HG03064 (cell line): Measurements from ENCODE around the gene KCNK3.
"Not testable (repeated sequence)": the region's sequence is repeated elsewhere in the genome, so short reads cannot be mapped to it uniquely, and the experiment has no call there.

ENCODE experiments used
- ATAC-seq: cut with Tn5 transposase; IDR thresholded peaks from one replicate; pipeline ENCODE4 v1.9.1; 2021; ENCODE audit warnings: low read depth; ENCODE audit not compliant: unreplicated experiment

The KCNK3 gene

DNA sequence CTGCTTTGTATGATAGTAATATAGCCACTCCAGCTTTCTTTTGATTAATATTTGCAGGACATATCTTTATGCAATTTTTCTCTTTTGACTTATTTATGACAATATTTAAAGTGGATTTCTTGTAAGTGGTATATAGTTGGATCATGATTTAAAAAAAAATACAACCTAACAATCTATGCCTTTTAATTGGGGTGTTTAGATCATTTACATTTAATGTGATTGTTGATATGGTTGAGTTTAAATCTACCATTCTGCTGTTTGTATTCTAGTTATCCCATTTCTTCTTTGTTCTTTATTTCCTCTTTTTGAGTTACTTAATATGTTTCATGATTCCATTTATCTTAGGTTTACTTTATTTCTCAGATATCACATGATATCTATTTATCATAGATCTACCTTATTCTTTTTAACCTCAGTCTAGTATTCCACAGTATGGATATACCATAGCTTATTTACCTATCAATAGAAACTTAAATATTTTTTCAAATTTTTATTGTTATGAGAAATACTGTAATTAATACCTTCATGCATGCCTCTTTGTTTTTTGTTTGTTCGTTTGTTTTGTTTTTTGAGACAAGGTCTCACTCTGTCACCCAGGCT is 32.1 kb upstream of the KCNK3 start:
- no peak for ATAC-seq

DNA sequence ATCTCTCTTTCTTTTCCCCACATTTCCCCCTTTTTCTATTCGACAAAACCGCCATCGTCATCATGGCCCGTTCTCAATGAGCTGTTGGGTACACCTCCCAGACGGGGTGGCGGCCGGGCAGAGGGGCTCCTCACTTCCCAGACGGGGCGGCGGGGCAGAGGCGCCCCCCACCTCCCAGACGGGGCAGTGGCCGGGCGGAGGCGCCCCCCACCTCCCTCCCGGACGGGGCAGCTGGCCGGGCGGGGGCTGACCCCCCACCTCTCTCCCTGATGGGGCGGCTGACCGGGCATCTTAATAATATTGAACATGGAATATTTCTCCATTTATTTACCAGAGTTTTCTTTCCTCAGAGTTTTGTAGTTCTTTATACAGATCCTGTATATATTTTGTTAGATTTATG is 27.2 kb upstream of the KCNK3 start:
- not testable (repeated sequence) for ATAC-seq

DNA sequence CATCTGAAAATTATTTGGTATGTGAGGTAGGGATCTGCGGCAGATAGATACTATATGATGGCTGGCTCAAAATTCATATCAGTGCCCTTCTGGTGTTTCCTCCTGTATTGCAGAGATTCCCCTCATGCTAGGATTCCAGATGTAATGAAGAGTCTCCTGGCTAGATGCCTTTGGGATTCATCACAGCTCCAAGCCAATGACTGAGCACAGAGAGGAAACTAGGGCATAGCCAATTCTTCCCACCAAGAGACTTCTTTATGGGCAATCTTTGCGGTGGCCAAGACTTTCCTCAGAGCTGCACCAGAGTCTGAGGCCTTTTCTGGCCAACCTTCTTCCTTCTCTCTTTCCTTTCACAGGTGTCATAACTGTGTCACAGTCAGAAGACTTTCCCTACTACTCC is 25.9 kb upstream of the KCNK3 start:
- ATAC-seq: no peak

DNA sequence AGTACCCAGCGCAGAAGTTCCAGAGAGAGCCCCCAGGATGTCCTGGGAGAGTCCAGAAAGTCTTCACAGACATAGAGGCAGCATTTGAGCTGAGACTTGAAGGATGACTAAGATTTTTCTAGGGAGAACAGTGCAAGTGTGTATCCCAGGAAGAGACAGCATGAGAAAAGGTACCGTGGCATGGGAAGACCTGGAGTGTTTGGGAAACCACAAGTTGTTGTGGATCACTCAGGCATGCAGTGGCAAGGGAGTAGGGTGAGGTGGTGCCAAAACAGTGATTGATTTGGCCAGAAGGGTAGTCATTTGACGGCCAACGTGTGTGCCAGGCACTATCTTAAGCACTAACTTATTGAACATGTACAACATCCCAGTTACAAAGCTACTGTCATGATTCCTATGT is 24.5 kb upstream of the KCNK3 start:
- ATAC-seq: no peak

DNA sequence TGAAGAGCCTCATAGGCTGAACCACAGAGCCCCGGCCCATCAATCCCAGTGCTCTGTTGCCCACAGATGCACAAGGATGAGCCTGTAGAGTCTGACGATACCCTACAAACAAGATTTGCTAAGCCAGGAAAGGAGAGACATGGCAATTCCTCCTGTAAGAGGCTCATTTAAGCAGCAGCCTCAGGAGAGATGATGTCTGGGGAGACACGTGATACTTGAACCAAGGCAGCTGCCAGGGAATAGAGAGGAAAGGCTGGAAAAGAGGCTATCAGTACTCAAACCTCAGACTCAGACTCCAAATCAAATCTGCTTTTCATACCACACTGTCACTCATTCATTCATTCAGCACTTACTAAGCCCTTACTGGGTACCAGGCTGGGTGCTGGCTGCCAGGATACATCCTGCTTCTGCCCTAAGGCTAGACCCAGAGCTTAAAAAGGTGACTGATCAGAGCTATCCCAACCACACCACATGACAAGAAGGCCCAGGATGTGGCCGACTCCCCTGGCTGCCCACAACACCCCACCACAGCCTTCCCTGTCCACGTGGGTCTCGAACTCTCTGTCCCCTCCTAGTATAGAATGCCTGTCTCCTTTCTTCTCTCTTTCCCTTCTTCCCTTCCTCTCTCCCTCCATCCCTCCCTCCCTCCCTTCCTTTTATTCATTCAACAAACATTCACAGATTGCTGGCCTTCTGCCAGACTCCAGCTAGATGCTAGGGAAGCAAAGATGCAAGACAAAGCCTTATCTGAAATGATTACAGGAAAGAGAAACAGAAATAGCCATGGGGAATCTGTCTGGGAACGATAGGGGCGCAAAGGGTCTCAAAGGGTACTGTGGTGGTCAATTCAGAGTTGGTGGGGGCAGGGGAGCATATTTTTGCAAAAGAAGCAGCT is 23.4 kb upstream of the KCNK3 start:
- ATAC-seq: no peak

DNA sequence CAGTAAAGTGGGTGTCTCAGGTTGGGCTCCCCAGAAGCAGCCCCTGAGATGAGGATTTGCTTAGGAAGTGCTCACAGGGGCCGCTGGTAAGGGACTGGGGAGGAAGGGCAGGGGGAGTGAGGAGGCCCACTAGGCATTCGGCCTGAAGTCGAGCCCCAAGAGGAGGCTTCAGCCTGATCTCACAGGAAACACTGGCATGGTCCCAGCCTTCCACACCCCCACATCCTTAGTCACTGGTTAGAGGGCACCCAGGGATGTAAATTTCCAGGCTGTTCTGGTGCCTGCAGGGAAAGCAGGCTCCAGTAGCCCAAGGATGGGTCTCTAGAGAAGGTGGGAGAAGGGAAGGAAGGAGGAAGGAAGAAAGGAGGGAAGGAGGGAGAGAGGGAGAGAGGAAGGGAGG is 22.4 kb upstream of the KCNK3 start:
- no peak for ATAC-seq

DNA sequence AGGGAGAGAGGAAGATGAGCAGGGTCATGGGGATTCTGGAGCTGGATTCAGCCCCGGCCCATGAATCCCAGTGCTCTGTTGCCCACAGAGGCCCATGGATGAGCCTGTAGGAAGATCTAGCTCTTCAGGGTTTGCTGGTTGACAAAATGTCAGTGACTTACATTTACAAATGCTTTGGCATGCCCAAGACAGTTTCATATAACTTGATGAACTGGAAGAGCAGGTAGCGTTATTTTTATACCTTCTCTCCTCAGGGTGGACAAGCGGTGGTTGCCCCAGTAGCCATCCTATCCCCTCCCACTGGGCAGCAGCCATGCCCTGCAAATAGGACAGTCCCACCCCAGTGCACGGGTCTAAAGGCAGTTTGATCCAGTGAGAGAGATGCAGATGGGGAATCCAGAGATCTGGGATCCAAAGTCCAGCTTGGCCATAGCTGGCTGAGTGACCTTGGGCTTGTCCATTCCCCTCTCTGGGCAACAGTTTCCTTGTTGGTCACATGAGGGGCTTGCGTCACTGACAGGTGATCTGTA is 21.5 kb upstream of the KCNK3 start:
- no peak for ATAC-seq

DNA sequence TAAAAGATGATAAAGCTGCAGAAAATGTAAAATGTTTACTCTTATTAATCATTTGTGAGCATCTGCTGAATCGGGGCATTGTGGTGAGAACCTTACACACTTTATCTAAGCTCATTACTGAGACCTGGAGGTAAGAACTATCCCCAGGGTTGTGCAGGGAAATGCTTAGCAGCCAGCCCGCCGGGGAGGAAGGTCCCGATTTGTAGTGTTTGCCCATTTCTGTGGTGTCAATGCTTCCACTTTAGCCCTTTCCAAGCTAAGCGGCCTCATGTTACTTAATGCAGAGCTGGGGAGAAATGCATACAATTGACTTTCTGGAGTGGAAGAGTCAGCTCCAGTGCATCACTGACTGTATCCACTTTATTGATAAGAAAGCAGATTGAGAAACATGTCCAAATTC is 20.8 kb upstream of the KCNK3 start:
- ATAC-seq: no peak

DNA sequence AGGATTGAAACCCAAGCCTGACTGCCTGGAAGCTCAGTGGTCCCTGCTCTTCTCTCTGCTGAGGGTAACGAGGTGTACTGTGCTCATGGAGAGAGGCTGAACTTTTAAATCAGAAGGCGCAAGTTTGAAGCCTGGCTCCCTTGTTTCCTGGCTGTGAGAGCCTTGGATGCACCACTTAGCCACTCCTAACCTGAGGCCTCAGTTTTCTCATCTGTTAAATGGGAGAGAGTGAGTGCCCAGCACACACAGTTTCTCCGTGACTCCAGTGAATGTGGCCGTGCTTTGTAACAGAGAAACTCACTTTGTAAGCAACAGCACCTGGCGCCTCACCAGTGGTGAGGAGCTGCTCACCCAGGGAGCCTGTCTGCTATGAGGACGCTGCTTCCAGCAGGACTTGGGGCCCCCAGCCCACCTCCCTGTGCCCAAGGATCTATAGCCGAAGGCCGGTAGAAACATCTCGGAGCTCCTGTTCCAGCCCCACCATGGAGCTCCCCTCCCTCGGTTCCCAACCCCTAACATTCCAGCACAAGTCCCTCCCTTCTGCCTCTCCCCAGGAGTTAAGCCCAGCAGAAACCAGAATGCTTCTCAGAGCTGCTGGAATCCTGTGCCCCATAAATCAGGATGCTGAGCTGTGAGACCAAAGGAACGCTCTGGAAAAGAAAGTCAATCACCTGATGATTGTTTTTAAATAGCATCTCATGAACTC is 20.3 kb upstream of the KCNK3 start:
- no peak for ATAC-seq

DNA sequence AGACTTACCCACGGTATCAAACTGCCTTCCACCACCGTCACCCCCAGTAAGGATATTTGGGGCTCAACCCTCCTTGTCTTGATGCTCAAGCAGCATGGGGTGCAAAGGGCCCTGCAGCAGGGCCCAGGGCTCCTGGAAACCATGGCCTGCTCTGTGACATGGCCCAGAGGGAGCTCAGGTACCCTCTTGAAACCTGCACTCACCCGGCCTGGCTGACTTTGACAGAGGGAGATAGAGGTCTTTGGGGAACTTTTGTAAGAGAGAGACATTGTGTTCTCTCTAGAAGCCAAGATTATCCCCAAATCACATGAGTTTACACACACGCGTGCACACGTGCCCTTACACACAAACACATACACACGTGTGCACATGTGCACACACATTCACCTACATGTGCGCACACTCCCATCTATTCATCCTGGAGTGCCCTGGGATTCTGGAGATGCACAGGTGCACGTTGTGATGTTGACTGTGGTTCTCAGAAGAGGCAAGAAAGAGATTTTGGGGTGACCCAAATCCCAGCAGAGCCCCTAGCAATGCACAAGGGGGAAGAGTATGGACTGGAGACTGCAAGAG is 19.6 kb upstream of the KCNK3 start:
- no peak for ATAC-seq

DNA sequence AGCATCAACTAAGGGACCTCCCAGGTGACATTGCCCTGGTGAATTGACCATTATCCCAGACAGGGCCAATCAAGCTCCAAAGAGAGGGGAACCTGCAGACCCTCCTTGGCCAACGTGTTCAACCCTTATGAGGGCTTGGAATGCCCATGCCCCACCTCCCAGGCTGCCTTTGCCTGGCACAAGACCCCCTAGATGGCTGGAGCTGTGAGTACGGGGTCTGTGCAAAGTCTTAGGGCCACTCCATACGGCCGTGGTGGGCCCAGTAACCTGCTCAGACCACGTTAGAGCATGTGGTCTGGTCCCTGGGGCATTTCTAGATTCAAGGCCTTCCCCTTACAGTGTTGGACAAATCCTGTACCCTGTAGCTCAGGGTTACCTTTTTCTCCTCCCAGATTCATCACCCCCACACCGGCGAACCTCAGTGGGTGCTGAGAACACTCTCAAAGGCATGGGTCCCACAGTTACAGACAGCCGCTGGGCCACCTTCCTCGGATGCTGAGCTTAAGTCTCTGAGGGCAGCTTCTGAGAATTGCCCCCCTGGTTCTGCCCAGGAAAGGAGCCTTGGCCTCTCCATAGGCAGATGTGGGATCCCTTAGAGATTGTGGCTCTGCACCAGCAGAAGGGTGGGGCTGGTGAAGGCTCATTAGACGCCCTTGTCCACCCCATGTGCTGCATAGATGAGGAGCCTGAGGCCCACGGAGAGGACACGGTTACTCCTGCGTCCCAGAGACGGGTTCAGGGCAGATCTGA is 18.3 kb upstream of the KCNK3 start:
- no peak for ATAC-seq

DNA sequence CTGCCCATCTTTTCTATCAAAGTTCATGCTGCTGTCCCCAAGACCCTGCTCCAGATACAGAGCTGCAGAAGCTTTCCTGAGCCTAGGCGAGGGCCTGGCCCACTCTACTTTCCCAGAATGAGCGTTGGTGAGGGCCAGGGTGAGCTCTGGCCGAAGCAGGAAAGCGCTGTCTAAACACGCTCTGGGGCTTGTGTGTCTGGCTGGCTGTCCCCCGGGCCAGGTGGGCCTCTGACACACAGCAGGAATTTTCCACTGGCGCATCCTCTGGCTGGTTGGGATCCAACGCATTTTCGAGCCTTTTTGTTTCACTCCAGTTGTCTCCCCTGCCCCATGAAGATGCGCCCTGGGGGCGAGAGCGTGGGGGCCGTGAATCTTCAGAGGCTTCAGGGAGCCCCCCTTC is 17.8 kb upstream of the KCNK3 start:
- ATAC-seq: no peak

DNA sequence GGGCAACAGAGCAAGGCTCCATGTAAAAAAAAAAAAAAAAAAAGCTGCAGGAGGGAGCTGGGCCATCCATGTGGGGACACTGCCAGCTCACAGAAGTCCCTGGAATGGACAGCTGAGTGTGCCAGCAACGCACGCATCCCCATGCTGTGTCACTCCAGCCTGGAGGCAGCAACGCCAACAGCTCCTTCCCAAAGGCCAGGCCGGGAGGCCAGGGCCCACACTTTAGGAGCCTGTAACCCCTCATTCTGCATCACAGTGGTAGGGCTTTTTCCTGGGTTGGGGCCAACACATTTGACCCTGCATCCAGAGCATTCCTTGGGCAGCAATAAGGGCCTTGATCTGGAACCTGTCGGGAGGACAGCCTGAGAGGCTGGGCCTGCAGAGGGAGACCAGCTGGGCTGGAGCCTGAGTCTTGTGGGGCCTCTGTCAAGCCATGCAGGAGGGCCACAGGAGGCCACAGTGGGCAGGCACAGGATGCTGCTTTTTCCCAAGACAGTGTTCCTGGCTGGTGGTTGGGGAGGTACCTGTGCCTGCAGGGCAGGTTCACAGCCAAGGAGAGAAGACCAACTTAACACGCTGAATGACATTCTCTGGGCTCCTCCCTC is 16.8 kb upstream of the KCNK3 start:
- ATAC-seq: no peak

DNA sequence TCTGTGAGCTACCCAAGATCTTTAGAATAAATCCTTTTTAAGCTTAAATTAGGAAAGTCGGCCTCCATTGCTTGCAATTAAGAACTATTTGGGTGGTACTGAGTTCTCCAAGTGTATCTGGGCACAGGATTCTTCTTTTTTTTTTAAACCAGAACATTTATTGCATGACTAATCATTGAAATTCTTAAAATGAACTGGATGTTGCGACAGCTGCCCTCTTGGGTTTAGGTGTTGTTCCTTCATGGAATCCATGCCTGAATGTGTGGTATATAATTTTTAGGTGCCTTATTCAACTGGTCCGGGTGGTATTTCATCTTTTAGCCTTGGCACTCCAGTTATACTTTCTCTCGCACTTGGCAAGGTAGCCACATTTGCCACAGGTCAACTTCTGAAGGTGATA is 14.5 kb upstream of the KCNK3 start:
- ATAC-seq: no peak

DNA sequence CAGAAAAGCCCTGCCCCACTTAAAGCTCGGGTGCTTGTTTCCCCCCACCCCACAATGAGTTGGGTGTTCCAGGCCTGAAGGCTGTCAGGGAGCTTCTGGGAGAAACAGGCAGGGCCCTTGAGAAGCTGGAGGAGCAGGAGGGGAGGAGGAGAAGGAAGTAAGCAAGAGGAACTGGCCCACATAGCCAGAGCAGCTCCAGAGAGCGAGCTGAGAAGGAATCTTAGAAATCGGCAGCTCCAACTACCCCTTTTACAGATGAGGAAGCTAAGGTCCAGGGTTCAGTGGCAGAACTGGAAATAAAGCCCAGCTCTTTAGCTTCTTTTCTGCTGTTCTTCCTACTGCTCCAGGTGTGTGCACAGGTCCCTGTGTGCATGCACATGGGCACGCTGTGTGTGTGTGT is 12.7 kb upstream of the KCNK3 start:
- no peak for ATAC-seq

DNA sequence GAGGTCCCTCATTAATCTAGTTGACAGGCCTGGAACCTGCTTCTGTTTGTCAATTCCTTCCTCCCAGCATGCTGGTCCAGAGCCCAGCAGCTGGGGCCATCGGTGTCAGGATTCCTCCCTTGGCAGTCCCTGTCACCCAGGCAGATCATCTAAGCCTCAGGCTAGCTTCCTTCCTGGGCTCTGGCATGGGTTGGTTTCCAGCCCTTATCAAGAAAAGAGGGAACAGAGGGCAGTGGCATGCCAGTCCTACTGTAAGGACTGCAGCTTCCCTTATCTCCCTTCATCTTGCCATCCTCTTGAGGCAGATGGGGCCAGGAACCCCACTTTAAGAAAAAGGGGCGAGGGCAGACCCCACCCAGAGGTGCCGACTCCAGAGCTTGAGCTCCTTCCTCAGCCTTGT is 10.9 kb upstream of the KCNK3 start:
- no peak for ATAC-seq

DNA sequence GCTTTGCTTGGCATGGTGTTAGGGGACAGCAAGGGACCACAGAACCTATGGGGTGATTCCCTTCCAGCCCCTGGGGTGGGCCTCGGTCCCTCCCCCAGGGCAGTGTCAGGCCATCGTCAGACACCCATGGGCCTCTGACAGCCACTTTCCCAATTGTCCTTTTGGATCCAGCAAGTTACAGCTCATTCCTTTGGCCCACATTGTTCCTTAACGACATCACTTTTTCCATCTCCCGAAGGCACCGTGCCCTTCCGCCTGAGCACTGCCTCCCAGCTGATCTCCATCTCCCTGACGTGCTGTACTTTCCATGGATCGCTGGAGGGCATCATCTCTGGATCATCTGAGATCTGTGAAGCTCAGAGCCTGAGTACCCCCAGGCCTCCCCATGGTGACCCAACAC is 10.4 kb upstream of the KCNK3 start:
- no peak for ATAC-seq

DNA sequence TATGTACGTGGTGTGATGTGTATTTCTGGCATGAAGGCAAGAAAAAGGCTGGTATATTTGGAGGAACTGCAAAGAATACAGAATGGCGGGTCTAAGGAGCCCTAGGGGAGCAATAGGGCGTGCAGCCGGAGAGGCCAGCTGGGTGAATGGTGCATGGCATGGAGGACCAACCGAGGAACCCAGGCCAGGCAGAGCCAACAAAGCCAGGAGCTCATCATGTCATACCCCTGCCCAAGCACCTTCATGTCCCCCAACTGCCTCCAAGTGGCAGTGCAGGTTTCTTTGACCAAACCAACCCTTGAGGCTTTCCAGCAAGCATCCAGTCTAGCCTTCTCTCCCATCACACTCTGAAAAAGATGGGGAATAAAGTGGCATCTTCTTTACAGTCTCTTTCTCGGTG is 8.9 kb upstream of the KCNK3 start:
- ATAC-seq: no peak

DNA sequence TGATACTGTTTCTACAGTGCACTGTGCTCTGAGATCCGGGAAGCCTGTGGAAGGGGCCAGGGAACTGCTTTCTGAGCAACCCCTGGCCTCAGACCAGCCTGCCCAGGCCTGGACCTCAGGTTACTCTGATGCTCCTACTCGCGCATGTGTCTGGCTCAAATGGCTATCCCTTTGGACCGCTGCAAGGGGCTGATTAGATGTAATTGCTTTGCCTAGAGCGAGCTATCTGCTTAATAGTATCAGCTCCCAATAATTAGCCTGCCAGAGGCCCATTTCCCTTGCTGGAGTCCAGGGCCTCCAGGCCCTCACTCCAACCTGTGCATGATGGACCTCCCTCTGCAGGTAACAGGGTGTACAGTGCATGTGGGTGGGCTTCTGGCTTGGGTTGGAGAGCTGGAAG is 7.2 kb upstream of the KCNK3 start:
- no peak for ATAC-seq
